ENCODE results near the gene SNAPC1. TPM values are rescaled to one million over a fixed set of nuclear protein-coding genes. Genes with fewer than 3 reads are reported as not detected.
"Not testable (repeated sequence)": the region's sequence is repeated elsewhere in the genome, so short reads cannot be mapped to it uniquely, and the experiment has no call there.

Gene SNAPC1
- total RNA-seq, 1 donor from 2014 or later, result 20.7 TPM

DNA sequence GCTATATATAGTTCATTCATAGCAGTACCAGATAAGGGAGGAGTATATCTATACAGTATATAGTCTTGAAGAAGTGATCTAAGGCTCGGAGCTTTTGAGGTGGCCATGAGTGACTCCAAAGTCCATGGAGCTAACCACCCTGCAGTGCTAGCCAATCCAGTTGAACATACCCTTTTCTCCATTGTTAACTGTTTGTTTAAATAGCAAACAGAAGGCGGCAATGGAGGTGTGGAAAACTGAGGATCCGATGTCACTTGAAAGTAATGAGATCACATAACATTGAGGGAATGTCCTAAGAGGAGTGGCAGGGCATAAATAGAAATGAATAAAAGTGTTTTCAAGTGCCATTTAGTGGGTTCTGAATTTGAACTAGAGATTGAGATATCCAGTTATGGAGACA is 12.4 kb upstream of the SNAPC1 start:
- no peak for DNase-seq (ENCODE audit: low spot score)

DNA sequence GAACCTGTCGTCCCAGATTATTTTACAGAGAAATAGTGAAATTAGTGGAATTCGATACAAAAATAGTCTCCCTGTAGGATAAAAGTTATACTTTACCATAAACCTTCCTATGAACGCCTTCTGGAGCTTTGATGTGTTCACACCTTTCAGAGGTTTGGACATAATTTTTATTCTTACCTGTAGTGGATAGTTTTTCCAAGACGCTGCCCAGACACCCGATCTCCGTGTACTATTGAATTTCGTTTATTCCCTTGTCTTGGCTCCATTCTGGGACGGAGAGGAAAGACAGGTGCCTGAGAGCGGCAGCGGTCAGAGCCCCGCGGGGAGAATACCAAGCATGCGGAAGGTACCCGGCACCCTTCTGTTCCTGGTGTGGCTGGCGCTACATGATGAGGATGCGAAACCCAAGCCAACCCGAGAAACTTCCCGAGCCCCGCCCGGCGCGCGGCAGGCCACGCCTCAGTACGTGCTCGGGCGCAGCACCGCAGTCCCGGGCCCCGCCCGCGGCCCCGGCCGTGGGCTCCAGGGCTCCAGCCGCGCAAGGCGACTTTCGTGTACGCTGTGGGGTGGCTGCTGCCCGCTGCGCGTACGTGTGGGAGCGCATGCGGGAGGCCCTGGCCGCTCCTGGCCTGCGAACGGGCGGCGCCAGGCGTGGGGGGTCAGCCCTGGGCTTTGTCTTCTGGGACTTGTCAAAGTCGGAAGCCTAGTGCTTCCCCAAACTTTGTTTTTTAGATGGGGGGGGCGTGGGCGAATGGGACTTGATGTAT is 11.3 kb upstream of the SNAPC1 start:
- DNase-seq (ENCODE audit: low spot score), result peak; percentile 92

DNA sequence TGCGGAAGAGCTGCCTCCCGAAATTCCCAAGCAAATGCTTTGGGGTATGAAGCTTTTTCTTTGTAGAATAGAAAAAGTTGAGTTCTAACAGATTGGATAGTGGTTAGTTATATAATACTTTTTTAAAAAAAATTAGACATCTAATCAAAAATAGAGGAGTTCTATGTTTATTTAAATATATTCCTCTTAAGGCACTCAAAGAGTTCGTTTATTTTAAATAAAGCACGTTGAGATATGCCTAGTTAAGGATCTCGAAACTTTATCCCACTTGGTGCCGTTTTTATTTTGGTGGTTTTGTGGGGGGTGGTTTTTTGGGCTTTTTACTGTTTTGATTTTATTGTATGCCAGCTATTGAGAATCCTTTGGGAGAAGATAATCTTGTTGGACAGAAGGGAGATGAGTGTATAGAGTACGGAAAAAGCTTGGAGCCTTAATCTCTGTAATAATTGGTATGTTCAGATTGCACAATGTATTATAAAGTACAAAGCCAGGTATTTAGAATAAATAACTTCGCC is 10.7 kb upstream of the SNAPC1 start:
- no peak for DNase-seq (ENCODE audit: low spot score)

DNA sequence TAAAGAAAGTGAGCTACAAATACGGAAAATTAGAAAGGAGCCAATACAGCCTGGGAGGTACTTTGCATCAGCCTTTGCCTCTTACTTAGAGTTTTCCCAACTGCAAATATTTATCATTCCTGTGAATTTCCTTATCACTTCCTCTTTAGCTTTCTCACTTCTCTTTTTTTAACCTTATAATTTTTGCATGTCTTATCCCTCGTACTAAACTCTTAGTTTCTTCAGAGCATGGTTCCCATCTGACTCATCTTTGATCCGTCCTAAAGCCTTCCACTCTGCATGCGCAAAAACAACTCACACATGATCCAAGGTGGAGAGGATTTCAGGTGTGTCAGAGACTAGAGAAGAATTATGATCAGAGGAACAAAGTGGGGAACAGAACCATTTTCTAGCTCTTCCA is 9.6 kb upstream of the SNAPC1 start:
- DNase-seq (ENCODE audit: low spot score), result peak; percentile 33

DNA sequence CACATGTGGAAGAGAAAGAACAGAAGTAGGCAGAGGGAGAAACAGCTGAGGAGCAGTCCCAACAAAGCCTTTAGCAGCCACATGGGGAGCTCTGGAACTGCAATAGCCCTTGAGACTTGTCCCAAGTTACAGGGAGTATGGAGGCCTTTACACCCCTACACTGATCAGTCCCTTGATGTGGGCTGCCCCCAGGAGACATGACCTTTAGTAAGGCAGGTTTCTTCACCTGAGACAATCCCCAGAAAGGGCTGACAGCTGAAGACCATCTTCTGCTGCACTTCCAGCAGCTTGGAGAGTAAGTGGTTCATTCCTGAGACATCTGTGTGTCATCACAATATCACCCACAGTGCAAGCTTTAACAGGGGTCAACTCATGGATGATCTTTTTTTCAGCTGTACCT is 8.6 kb upstream of the SNAPC1 start:
- no peak for DNase-seq (ENCODE audit: low spot score)

DNA sequence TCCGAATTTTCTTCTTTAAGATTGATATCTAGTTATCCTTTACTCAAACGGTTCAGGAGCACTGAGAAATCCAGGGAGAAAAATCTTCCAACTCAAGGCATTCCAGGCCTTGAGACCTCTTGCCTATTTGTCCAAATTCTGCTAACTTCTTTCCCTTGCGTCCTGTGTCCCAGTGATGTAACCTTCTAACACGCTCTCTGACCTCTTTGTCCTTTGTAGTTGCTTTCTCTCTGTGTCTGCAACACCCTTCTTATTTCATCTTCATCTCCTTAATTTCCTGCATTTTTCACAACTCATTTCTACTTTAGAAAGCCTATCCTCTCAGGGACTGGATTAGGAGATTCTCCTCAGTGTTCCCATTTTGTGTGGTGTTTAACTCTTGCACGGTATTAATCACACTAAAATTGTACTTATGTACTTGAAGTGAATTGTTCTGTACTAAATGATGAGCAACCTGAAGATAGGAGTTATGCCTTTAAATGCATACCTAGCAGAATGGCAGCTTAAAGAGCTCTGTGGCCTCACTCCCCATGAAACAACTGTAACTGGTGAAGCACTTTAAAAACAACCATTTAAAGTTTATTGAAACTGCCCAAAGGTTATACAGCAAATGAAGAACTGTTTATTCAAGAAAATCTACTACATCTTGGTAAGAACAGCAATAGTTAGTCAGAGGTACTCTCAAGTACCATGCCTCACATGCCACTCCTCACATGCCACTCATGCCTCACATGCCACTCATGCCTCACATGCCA is 7.4 kb upstream of the SNAPC1 start:
- DNase-seq (ENCODE audit: low spot score), result no peak

DNA sequence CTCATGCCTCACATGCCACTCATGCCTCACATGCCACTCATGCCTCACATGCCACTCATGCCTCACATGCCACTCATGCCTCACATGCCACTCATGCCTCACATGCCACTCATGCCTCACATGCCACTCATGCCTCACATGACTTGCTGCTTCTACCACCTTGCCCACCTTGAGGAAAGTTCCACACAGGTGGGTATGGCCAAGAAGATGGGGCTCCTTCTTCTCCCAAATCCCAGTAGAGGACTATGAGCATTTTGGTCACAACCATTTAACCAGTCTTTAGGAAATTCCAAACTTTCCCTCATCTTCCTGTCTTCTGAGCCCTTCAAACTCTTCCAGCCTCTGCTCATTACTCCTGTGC is 6.9 kb upstream of the SNAPC1 start:
- not testable (repeated sequence) for DNase-seq (ENCODE audit: low spot score)

DNA sequence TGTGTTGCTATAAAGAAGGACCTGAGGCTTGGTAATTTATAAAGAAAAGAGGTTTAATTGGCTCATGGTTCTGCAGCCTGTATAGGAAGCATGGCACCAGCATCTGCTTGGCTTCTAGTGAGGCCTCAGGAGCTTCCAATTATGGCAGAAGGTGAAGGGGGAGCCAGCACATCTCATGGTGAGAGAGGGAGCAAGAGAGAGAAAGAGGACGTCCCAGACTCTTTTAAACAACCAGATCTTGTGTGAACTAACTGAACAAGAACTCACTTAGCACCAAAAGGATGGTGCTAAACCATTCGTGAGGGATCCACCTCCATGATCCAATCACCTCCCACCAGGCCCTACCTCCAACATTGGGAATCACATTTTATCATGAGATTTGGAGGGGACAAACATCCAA is 6.1 kb upstream of the SNAPC1 start:
- no peak for DNase-seq (ENCODE audit: low spot score)

DNA sequence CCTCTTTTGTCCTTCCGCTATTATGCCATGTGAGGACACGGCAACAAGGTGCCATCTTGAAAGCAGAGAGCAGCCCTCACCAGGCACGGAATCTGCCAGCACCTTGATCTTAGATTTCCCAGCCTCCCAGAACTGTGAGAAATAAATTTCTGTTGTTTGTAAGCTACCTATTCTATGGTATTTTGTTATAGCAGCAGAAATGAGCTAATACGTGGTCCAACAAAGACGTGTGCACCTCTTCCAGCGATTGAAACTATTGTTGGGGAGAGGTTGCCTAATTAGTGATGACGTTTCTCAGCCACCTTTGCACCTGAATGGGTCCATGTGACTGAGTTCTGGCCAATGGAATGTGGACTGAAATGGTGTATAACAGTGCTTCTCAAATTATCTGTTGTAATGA is 2.3 kb upstream of the SNAPC1 start:
- no peak for DNase-seq (ENCODE audit: low spot score)

DNA sequence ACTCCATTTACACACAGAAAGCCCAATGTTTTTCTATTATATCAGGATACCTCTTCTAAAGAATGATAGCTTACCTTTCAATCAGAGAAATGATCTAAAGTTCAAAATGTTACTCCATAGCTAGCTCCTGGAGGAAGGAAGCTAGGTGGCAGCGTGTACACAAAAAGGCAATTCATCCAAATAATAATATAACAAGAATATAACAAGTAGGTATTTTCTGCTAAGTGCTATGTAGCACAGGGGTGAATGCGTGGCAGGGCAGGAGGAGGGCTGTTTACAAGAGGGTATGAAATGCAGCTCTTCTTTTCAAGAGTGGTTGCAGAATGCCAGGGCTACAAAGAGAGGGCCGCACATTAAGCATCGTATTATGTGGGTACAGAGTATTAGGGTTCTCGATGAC is 663 bp upstream of the SNAPC1 start:
- peak; percentile 2 for DNase-seq (ENCODE audit: low spot score)

DNA sequence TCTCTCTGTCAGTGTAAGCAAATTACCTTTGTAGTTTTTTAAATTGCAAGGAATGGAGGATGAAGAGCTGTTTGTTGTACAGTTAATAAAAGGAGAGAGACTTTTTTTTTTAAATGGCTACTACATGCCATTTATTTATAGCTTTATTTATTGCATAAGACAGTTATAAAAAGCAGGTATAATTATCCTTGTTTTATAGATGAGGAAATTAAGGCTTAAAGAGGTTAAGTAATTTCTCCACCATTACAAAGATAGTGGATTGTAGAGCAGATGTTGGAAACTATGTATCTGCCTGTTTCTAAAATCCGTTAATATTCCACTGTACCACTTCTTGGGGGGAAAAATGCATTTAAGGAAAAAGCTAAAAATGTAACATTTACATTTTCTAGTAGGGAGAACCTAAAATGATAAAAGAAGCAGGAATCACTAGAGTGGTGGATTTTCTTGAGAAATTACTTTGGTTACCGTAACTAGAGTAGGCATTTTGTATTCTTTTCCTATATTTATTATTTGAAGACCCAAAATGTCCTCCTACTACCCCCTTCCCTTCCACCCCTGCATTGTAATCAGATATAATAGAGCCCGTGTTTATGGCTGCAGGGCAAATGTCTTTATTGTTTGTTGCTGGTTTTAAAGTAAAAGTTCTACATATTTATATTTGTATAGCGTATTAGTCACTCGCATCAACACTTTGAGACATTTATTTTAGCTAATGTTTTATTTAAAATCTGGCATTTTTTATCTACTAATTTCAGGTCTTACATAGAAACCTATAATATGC is 2.3 kb downstream of the SNAPC1 start:
- DNase-seq (ENCODE audit: low spot score), result no peak

DNA sequence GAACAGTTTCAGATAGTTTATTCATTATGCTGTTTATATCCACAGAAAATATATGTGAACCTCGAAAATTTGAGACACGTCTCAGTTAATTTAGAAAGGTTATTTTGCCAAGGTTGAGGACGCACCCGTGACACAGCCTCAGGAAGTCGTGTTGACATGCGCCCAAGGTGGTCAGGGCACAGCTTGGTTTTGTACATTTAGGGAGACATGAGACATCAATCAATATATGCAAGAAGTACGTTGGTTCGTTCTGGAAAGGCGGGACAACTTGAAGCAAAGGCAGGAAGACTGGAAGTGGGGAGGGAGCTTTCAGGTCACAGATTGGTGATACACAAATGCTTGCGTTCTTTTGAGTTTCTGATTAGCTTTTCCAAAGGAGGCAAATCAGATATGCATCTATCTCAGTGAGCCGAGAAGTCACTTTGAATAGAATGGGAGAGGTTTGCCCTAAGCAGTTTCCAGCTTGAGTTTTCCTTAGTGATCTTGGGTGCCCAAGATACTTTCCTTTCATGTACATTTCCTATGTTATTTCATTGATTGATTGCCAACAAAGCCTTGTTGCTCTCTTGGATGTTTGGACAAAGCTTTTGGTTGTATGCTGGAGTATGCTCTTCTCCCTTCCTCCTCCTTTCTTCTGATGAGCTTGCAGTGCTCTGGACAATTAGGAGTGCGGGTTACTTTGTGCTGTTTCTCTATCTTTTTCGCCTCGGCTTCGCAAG is 3.2 kb downstream of the SNAPC1 start:
- DNase-seq (ENCODE audit: low spot score), result peak; percentile 4

DNA sequence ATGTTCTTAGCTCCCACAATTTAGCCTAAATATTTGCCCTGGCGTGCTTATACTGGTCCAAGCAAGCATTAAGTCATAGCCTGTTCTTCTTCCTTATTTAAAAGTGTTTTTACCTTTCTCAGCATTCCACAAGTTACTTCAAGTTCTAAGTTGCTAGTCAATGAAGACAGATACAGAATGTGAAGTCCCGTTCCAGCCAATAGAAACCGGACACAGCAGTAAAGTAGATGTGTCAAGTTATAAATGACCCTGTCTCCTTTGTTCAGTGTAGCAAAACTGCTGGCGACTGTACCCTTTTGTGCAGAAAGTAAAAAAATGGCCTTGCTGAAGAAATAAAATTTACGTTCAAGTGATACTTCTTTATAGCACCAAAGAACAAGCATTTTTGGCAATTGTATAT is 3.9 kb downstream of the SNAPC1 start:
- DNase-seq (ENCODE audit: low spot score), result no peak

DNA sequence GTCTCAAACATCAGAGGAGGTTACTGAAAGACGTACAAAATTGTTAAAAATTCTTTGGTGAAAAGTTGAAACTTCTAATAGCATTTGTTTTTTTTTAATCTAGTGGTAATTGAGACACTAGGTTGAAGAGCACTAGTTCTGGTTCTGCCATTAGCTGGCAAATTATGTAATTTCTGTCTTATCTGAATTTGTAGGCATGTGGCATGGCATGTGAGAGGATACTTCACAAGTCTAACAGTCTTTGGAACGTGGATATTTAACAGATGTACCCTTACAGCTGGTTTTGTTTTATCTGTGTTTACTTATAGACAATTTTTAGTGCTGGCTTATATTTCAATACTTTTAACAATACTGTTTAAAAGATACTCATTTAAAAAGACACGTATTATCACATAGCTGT is 6.0 kb downstream of the SNAPC1 start:
- DNase-seq (ENCODE audit: low spot score), result no peak

DNA sequence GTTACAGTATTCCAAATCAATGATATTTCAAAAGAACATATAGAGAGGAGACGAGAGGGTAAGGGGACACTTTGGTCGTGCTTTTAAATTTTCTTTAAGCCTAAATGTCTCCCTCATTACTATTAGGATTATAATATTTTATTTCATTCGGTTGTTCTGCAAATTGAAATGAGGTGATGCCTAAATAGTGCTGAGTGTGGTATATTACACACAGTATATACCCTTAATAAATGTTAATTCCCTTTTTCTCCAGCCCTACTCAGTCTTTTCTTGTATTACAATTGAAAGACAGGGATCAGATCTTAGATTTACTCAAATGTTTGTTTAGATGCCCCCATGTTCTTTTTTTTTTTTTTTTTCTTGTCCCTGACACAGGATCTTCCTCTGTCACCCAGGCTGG is 7.7 kb downstream of the SNAPC1 start:
- no peak for DNase-seq (ENCODE audit: low spot score)

DNA sequence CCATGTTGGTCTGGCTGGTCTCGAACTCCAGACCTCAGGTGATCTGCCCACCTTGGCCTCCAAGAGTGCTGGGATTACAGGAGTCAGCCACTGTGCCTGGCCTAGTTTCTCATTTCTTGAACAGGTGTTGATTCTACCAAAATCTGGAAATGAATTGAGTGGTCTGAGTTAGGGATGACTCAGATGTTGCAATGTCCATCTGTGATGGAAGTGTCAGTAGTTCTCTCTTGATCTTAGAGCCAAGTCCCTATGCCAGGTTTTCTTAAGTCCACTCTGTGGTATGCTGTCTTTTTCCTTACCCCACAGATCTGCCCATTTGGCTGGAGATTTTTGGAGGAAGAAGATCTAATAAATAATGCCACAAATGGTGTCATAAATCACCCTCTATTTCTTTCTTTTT is 12.6 kb downstream of the SNAPC1 start:
- DNase-seq (ENCODE audit: low spot score), result no peak

DNA sequence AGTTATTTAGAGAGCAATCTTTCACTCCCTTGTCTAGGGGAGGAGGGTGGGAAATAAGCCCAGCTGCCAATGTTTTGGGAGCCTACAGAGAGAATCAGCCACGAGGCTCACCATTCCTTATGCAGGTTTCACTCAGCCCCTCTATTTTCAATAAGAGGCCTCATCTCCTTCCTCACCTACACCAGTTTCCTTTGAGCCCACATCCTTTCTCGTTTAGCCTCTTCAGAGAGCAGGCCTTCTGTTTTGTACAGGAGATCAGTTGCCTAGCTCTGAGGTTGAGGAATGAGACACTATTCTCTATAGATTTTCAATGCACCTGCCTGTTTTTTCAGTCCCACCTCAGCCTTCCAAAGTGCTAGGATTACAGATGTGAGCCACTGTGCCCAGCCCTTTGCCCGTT is 17.9 kb downstream of the SNAPC1 start:
- DNase-seq (ENCODE audit: low spot score), result no peak

DNA sequence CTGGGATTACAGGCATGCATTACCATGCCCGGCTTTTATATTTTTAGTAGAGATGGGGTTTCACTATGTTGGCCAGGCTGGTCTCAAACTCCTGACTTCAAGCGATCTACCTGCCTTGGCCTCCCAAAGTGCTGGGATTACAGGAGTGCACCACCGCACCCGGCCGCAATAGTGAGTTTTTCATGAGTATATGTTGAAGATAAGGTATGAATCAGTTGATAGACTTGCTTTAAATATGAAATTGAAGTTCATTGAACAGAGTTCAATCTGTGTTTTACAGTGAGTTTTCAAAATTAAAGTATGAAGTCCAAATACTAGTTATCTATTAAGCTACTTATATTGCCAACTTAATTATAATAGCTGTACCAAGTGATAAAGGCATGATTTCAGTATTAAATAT is 35.1 kb downstream of the SNAPC1 start:
- DNase-seq (ENCODE audit: low spot score), result no peak

DNA sequence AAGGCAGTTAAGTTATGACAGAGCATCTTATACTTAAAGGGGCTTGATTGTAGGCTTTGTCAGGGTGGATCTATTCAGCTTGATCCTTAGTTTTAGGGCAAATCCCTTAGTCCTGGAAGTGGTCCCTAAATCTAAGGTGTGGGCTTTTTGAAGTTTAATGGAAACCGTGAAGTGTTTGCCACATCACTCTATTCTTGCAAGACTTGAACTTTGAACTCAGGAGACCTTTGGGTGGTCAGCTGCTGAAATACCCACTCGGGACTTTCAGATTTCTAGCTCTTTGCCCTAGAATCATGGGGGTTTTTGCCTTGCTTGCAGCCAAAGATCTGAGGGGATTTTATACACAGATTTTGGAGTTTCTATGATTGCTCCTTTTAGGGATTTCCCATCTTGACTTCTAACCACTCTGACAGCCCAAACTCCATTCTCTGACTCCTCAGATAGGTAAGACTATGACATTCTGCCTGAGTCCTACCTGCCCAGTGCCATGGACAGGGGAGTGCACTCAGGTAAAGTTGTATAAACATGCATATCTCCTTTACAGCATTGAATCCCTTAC is 39.9 kb downstream of the SNAPC1 start:
- no peak for DNase-seq (ENCODE audit: low spot score)

DNA sequence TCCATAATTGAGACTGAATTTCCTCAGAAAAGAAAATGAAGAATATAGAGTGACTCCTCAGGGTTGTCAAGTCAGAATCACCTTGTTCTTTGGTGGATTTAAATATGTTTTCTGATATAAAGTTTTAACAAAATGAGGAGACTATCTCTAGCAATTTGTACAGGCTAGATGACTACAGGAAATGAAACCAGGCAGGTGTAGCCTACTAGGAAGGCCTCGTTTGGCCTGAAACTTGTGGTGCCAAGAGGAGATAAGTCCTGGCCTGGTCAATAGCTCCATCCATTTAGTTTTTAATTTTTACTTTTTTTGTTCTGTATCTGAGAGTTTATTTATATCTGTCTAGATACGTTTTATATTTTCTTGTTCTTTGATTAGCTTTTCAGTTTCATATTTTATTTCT is 41.5 kb downstream of the SNAPC1 start:
- no peak for DNase-seq (ENCODE audit: low spot score)

DNA sequence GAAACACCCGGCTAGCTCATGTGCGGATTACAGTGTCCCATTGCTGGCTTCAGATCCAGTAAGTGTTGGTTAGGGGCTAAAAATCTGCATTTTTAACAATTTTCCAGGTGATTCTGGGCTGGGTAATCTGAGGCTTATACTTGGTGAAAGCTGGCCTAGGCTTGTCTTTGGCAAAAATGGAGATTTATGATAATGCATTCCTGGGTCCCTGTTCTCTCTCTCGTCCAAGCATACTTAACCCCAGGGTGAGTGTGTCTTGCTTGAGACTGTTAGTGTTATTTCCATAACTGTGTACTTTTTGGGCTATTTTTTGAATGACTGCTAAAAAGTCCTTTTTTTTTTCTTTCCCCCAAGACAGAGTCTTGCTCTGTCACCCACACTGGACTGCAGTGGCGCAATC is 43.2 kb downstream of the SNAPC1 start:
- DNase-seq (ENCODE audit: low spot score), result no peak
